ENCODE measurements around the gene ZNF106. TPM values are rescaled to one million over a fixed set of nuclear protein-coding genes. Genes with fewer than 3 reads are reported as not detected.
A peak's percentile ranks its signal among the peaks of the same experiment; 100 is the strongest.

ZNF106 gene
- total RNA-seq, 1 donor from 2014 or later: 38.1 TPM

DNA sequence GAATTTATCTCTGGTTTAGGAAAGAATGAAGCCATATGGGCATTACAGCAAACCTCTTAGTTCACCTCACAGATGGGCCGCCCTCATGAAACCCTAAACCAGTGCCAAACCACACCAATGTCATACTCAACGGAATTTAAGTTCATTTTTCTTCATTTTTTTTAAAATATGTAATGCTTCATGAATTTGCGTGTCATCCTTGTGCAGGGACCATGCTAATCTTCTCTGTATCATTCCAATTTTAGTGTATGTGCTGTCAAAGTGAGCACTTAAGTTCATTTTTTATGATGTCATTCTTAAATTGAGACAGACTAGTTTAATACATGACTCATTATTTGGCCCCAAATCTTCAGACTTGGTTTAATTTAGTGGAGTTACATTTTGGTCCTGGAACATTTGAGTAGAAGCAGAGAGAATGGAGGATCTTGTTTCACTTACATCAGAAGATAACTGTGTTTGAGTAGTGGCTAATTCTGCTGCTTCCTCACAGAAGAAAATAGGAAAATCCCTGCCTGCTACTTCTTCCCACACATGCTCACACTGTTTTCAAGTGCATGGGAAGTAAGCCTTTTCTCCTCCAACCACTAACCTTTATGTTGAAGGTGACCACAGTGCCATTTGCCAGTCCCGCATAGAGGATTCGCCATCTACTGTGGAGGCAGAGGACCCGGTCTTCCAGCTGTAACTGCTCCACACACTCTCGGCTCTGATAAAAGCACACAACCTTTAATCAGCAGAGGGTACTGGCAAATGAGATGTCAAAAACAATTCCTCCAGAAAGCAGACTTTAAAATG lies 63.3 kb downstream of the ZNF106 start:
- Histone ChIP-seq H3K27ac (peak overlapping the region; percentile 73), H3K36me3 (peaks cover 0 to 83% of the 10 kb centered on the region in 2 donors), H3K9me3 (no peaks in the 10 kb centered on the region), H3K27me3 (no peaks in the 10 kb centered on the region), H3K4me3 (no peak overlapping the region), H3K4me1 (peaks cover 10% of the 10 kb centered on the region)
- intact Hi-C loops (cut with DNase I): no loop called here
- no peak for DNase-seq (ENCODE audit: extremely low spot score in 2 of 2)
- TF ChIP-seq POLR2AphosphoS5 (IDR thresholded peaks at IDR 0.05; ENCODE audit: insufficient read depth in 1 of 2, low read depth in 1 of 2) (peak in 1 of 2 donors; percentile 37), CTCF (IDR thresholded peaks at IDR 0.05) (no peak)

DNA sequence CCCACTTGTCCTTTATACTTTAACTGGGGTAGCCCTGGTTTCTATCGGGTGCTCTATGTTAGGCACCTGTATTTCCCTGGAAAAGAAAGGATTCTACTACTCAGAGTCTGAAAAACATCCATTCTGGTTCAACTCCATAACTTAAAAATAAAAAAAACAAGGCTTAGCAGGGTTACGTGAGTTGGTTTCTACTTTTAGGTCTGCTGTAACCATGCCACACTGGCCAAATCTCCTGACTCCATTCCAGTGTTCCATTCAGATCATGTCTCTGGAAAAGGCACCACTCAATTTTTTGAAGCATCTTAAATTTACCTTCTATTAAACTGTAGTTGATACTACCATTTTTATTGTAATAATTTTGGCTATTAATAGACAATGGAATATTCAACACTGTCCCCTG lies 69.6 kb downstream of the ZNF106 start:
- no peak for TF ChIP-seq CTCF (IDR thresholded peaks at IDR 0.05)
- no peak for TF ChIP-seq POLR2AphosphoS5 (IDR thresholded peaks at IDR 0.05; ENCODE audit: insufficient read depth in 1 of 2, low read depth in 1 of 2)
- TF ChIP-seq POLR2A (IDR thresholded peaks at IDR 0.05): no peak
- H3K4me3 ChIP-seq: no peak overlapping the region
- H3K9me3 ChIP-seq: no peaks in the 10 kb centered on the region
- DNase-seq (ENCODE audit: extremely low spot score in 2 of 2): no peak
- H3K27ac ChIP-seq: no peak overlapping the region
- intact Hi-C loops (cut with DNase I): no loop called here
- H3K36me3 ChIP-seq: peaks cover 0 to 89% of the 10 kb centered on the region in 2 donors
- no peaks in the 10 kb centered on the region for H3K27me3 ChIP-seq
- H3K4me1 ChIP-seq: no peaks in the 10 kb centered on the region

DNA sequence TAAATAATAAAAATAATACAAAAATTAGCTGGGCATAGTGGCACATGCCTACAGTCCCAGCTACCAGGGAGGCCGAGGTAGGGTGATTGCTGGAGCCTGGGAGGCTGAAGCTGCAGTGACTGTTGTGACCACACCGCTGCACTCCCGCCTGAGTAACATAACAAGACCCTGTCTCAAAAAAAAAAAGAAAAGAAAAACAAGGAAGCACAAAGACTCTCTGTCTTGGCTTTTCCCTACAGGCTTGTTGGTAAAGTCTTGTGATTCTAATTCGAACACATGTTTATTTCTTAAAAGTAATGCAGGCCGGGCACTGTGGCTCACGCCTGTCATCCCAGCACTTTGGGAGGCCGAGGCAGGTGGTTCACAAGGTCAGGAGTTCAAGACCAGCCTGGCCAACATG lies 71.6 kb downstream of the ZNF106 start:
- H3K9me3 ChIP-seq: no peaks in the 10 kb centered on the region
- peaks cover 5% of the 10 kb centered on the region for H3K4me1 ChIP-seq
- H3K27ac ChIP-seq: no peak overlapping the region
- DNase-seq (ENCODE audit: extremely low spot score in 2 of 2): no peak
- no peaks in the 10 kb centered on the region for H3K27me3 ChIP-seq
- no peak for TF ChIP-seq POLR2AphosphoS5 (IDR thresholded peaks at IDR 0.05; ENCODE audit: insufficient read depth in 1 of 2, low read depth in 1 of 2)
- TF ChIP-seq POLR2A (IDR thresholded peaks at IDR 0.05): no peak
- no peak for TF ChIP-seq CTCF (IDR thresholded peaks at IDR 0.05)
- H3K4me3 ChIP-seq: no peak overlapping the region
- H3K36me3 ChIP-seq: peaks cover 0 to 88% of the 10 kb centered on the region in 2 donors
- intact Hi-C loops (cut with DNase I): no loop called here

DNA sequence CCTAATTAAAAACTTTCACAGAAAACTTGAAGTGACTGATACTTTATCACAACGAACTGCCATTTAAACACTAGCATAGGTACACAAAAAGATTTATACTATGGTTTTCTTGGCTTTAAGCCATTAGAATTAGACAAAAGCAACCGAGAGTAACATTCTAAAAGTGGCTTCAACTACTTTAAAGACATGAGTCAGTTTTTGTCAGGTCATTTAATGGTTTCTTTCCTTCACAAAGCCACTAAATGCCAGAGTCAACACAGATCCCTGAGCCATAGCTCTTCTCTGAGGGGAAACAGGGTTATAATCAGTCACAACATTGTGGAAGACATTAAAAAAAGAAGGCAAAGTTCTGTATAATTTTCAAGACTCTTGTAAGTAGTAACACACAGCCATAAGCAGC lies 77.0 kb downstream of the ZNF106 start:
- peaks cover 15% of the 10 kb centered on the region for H3K4me1 ChIP-seq
- no peak for TF ChIP-seq POLR2AphosphoS5 (IDR thresholded peaks at IDR 0.05; ENCODE audit: insufficient read depth in 1 of 2, low read depth in 1 of 2)
- TF ChIP-seq CTCF (IDR thresholded peaks at IDR 0.05): no peak
- no peak for TF ChIP-seq POLR2A (IDR thresholded peaks at IDR 0.05)
- peak overlapping the region; percentile 31 for H3K27ac ChIP-seq
- no peaks in the 10 kb centered on the region for H3K9me3 ChIP-seq
- intact Hi-C loops (cut with DNase I): no loop called here
- H3K27me3 ChIP-seq: no peaks in the 10 kb centered on the region
- no peak overlapping the region for H3K4me3 ChIP-seq
- DNase-seq (ENCODE audit: extremely low spot score in 2 of 2): no peak
- peaks cover 0 to 48% of the 10 kb centered on the region in 2 donors for H3K36me3 ChIP-seq

DNA sequence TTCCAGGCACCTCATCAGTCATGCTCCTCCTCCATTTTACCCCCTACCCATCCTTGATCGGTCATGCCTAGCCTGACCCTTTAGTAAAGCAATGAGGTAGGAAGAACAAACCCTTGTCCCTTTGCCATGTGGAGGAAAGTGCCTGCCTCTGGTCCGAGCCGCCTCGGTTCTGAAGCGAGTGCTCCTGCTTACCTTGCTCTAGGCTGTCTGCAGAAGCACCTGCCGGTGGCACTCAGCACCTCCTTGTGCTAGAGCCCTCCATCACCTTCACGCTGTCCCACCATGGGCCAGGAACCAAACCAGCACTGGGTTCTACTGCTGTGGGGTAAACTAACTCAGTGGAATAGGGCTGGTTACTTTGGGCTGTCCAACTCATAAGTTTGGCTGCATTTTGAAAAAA lies 79.1 kb downstream of the ZNF106 start:
- intact Hi-C loops (cut with DNase I): no loop called here
- no peak for DNase-seq (ENCODE audit: extremely low spot score in 2 of 2)

More for the DNA sequence above, 79.1 kb downstream of the ZNF106 start:
- Histone ChIP-seq H3K36me3 (peaks cover 0 to 29% of the 10 kb centered on the region in 2 donors), H3K27ac (no peak overlapping the region), H3K9me3 (no peaks in the 10 kb centered on the region), H3K27me3 (no peaks in the 10 kb centered on the region), H3K4me3 (no peak overlapping the region), H3K4me1 (peaks cover 15% of the 10 kb centered on the region)
- no peak for TF ChIP-seq POLR2AphosphoS5 (IDR thresholded peaks at IDR 0.05; ENCODE audit: insufficient read depth in 1 of 2, low read depth in 1 of 2)
- TF ChIP-seq CTCF (IDR thresholded peaks at IDR 0.05): no peak
- TF ChIP-seq POLR2A (IDR thresholded peaks at IDR 0.05): no peak

All from vagina (tissue), 2 donors.